8988T (cell line): ENCODE results near the gene P2RY6.

Experiments used
- DNase-seq: peaks from one replicate; pipeline ENCODE4 v3.0.0; 2011

The P2RY6 gene

DNA sequence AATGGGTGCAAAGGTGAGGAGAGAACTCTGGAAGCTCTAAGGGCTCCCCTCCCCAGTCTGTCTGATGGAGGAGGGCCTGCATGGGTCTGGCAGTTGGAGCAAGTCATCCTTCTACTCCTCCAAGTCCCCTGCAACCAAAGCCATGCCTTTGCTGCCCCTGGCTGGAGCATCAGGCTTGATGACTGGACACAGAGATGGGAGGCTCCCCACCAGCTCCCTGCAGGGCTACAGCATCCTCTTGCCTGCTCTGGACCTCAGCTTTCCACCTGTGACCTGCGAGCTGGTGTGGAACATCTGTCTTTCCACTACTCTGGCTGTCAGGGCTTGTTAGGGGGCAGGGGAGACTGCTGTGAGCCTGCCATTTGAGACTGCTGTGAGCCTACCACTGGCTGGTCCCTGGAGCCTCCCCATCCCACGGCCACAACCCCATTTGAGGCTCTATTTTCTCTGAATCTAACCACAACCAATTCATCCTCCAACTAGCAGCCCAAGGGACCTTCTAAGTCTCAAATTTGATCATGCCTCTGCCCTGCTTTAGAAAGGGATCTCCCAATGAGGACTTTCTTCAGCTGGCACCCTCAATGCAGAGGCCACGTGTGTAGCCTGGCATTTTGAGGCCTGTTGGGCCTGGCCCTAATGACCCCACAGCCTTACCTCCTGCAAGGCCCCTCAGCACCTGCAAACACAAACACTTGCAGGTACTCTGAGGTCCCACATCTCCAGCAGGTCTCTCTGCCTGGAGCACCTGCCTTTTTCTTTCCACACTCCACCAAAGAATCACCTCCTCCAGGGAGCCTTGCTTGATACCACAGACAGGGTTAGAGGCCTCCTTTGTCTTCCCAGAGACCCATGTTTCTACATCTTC, 9.9 kb downstream of the P2RY6 start:
- no peak for DNase-seq

DNA sequence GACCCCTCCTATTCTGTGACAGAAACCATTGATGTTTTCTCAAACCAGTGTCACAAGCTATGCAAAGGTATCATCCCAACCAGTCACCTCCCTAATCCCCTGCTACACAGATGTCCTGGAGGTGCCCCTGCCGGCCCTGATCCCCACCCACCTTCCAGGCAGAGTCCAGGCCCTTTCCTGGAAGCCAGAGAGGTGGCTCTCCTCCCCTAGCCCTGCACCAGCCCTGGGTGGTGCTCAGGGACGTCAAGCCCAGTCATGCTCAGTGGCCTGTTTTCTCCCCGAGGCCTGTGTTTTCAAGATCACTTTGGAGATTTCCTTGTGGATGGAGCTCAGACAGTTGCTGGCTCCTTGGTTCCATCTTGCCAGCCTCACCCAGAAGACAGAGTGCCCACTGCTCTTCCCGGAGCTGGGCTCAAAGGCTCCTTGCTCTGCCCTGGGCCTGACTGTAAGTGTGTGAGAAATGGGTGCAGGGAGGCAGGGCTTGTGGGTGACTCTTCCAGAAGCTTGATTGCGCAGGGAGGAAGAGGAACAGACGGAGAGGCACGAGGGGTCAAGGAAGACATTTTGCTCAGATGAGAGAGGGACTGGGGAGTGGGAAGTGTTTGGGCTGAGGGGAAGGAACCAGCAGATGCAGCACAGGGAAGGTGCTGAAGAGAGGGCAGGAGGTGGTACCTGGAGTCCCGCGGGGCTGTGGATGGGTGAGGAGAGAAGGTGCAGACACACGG, 11.3 kb downstream of the P2RY6 start:
- no peak for DNase-seq

DNA sequence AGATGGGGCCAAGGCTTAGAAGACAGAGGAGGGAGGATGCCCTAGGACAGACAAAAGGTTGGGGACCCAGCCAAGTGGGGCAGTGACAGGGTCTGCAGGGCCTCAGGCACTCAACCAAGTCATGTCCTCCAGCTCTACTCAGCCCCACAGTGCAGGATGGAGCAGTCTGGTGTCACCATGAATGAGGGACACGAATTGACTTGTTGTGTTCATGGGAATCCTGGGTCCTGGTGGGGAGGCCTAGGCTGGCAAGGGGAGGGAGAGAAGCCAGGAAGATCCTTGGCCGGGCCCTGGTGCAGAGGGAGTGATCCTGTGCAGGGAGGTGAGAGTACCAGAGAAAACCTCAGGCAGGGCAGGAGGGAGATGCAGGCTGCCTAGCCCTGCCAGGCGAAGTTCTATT, 12.0 kb downstream of the P2RY6 start:
- DNase-seq, result no peak

DNA sequence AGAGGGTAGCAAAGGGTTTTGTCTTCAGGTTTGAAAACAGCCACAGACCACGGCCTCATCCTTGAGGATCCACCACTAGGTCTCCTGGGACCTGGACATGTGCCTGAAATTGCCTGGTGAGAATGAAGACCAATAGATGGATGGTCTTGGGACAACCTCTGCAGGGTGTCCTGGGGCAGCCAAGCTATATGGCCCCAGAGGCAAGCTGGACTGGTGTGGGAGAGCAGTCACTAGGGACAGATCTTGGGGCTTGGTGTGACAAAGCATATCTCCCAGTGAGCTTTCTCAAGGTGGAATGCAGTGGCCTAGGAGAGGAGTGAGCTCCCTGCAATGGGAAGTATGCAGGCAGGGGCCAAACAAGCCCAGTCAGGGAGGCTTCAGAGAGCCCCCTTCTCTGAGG, 13.6 kb downstream of the P2RY6 start:
- DNase-seq, result no peak

DNA sequence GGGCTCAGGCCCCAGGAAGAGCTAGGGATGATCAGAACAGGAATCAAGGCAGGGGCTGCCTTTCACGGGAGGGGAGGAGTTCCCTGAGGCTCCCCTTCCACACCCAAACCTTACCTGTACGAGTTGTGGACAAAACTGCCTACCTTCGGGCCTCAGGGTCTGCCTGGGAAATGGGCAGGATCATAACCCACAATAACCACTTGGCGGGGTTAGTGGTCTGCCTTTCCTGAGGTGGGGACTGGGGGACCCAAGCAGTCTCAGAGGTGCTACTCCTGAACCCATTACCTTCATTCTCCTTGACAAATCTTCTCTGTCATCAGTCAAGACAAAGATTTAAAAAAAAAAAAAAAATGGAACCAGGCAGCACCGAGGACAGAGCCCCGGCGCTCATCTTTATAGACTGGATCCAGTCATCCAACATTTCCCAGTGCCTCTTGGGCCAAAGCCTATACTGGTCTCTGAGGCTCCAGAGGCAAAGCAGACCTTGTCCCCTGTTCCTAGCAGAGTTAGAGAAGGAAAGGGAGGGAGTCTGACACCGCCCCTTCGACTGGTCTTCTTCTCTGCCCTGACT, 14.2 kb downstream of the P2RY6 start:
- DNase-seq, result no peak

DNA sequence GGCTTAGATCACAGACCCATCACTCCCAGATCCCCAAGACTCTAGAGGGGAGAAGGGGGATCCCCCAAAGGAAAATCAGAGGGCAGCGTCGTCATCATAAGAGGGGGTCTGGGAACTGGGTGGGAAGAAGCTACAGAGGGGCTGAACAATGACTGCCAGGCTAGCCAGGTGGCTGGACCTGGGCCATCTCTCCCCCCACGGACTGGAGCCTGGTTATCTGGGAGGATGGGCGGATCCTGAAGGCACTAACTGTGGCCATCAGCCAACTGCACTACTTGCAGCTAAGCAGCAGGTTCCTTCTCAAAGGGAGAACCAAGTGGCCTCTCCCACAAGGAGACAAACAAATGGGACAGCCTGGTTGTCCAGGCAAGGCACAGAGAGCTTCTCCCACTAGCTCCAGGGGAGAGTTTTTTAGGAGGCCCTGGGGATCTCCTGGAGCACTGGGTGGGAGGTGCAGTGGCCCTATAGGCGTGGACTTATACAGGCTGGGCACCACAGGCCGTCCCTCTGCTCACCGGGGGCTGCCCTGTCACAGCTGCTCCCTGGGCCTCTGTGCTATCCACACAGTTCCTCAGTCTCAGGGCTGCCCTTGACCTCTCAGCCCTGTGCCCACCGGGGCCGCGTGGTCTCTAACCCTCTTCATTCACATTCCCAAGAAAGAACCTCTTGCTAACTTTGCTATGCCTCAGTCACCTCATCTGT, 15.4 kb downstream of the P2RY6 start:
- DNase-seq, result no peak

DNA sequence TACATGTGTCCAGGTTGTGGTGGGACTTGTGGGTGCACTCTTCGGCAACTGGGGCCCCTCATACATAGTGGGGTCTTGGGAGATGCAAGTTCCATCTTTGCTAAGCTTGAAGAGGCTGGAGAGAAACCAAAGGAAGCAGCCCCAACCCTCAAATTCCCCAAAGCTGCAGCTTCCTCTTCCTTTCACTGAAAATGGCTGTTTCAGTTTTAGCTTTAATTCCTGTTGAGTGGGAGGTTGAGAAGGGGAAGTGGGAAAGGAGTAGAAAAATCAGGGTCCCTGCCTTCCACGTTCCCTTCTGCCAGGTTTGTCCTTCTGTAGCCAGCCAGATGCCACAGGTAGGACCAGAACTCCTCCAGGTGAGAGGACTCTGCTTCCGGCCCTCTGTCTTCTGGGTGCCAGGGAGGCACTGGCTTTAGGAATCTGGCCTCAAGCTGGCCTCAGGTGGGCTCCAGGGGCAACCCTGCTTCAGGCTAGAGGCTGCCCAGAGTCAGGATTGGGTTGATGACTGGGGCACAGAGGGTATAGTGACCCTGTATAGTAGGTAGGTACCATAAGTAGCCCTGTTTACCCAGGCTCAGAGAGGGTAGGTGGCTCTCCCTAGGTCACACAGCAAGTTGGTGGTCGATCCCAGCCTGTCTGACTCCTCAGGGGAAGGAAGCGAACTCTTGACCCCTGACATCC, 16.2 kb downstream of the P2RY6 start:
- DNase-seq, result no peak

DNA sequence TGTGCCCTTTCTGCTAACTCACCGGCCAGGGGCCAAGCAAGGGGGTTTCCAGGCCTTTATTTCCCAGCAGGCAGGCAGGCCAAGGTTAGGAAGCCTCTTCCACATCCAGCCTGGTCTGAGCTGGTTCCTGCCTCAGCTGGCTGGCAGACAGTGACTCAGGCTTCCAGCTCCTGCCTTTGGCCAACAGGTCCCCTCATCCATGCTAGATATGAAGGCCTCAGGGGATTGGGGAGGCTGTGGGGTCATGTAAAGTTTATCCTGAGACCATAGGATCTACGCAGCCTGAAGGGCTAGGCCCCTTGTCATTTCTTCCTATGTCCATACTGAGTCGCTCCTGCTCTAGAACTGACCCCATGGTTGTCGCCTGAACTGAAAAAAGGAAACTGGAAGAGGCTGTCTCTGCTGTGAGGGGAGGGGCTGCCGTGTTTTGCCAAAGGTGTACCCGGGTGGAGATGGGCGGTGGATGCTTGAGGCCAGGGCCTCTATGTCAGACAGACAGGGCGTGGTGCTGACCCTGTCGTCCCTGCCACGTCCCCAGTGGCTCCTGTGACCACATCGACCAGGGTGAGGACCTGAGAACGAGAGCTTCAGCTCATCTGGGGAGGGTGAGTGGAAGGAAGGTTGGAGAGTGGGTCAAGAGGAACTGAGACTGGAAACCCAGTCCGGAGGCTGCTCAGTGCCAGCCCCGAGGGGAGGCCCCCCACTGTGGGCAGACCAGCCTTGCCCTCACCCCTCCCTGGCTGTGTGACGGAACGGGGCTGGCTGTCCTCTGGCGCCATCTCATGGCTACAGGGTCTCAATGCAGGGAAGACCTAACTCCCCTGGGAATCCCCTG, 17.0 kb downstream of the P2RY6 start:
- DNase-seq, result peak; percentile 91

DNA sequence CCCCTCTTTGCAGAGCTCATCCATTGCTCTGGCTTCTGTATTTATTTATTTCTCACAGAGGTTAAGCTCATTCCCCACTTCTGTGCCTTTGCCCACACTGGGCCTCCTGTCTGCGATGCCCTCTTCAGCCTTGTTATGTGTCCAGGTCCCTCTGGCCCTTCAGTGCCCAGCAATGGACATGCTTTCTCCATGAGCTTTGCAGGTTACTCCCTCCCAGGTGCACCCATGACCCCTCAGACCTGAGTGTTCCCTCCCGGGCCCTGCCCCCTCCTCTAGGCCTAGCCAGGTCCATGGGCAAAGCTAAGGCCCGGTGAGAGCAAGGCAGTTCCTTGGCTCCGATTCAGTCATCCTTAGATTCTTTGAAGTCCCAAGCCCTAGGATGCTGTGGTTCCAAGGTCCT, 18.4 kb downstream of the P2RY6 start:
- no peak for DNase-seq

DNA sequence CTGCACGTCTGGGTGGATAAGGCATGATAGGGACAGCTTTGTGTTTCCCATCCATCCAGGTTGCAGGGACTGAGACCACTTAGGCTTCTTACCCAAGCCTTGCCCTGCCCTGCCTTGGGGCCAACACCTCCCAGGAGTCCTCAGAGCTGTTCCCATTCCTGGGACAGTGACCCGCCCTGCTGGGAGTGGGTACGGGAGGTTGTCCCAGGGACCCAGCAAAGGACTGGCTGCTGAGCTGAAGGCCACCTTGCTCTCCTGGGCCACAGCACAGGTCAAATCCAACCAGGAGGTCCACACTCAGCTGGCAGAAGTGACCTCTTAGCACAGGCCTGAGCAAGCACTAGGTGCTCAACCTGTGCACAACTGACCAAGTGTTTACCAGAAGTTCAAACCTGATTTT, 19.1 kb downstream of the P2RY6 start:
- DNase-seq, result no peak

DNA sequence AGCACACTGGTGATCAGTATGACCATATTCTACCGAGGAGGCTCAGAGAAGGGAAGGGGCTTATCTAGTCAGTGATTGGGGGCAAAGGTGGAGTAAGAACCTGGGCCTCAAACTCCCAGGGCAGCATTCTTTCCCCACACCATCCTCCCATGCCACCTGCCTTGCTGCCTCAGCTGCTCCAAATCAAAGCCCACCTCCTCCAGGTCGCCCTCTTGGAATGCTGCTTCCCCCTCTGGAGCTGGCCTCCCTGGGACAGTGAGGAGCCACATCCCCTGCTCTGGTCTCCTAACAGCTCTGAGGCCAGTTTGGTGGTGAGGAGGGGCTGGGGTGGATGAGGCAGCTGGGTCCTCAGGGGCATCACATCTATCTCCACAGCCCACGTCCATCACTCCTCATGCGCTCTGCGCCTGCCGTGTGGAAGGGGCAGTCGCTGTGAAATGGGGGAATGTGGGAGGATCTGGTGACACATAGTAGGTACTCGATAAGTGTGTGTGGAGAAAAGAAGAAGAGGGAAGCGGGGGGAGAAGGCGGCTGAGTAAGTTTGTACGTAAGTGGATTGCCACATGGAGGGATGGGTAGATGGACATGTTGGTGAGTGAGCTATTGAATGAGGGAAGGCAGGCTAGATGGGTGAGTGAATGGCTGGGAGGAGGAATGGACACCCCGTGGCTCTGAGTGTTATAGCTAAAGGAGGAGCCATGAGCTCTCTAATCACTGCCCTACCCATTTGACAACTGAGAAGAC, 19.8 kb downstream of the P2RY6 start:
- no peak for DNase-seq

DNA sequence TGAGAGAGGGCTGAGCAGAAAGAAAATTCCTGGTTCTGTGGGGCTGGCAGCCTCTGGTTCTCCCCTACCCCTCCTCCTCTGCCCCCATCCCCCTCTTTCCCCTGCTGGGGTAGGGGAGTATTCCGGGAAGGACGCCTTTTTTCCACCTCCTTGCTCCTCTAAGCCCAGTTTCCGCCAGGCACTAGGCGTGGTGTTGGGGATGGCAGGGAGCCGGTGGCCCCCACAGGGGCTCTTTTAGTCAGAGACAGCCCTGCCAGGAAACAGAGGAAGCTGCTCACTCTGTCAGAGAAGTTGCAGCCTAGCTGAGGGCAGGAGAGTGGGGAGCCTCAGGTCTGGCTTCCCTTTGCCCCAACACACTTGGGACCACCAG, 20.4 kb downstream of the P2RY6 start:
- DNase-seq, result no peak

DNA sequence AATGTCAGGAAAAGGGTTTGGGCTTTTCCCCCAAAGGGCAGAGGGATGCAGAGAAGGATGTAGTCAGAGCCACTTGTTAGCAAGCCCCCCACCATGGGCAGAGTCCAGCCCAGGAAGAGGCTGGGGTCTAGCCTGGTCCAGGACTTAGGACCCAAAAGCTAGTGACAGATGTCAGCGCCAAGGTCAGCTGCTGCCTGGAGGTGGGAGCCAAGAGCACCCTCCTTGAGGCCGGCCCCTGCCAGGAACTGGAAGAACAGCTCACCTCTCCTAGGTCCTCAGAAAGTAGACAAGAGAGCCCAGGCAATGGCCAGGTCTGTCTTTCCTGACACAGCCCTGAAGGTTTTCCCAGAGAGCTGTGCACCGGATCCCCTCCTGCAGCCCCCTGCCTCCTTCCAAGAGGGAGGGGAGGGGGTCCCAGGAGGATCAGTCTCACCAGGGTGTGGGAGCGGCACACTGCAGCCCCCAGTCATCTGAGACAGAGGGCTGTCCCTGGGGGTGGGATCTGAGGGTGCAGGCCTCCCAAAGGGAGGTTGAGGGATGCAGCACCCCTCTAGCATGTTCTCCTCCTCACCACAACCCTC, 21.3 kb downstream of the P2RY6 start:
- DNase-seq, result no peak

DNA sequence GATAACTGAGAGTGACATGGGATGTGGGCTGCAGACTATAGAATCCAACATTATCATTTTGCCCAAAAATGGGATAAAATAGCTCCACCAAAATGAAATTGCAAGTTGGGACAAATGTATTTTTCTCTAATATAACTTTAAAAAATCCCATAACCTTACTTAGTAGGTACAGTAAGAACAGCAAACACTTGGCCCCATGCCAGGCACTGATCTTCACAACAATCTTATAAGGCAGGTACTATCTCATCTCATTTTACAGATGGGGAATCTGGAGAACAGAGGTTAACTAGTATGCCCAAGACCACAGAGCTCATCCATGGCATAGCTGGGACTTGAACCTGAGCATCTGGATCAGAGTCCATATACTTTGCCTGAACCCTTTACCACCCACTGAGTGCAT, 22.5 kb downstream of the P2RY6 start:
- DNase-seq, result no peak

DNA sequence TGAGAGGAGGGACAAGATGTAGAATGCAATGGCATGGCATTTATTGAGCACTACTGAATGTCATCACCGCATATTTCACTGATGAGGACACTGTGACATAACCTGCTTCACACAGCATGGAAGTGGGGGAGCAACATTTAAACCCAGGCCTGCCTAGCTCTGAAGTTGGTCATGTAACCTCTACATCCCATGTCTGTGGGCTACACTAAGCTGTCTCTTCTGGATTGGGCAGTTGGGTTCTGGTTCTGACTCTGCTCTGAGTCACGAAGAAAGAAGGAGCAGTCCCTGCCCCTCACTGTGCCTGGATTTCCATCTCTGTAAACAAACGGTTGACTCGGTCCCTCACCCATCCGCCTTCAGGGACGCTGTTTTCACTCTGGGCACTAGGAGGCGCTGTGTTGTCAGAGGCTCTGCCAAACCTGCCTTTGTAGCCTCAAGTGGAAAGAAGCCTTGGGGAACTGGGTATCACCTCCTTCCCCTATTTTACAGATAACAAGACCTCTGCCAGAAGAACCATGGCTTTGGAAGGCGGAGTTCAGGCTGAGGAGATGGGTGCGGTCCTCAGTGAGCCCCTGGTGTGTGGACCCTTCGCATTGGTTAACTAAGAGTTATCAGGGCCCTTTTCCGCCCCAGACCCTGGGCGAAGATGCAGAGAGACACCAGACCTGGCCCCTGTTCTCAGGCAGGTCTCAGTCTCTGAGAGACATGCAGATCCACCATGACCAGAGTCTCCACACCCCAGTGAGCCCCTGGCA, 23.3 kb downstream of the P2RY6 start:
- DNase-seq, result peak; percentile 74

DNA sequence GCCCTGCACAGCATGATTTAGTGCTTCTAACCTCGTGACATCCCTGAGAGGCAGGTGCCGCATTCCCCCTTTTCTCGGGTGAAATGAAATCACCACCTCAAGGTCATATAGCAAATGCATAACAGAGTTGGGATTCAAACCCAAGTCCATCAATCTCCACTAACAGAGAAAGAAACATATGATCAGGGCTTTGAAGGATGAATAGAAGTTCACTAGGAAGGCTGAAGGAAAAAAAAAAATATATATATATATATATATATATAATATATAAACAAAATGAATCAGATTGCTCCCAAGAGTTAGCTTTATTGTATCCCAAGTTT, 23.8 kb downstream of the P2RY6 start:
- DNase-seq, result no peak

DNA sequence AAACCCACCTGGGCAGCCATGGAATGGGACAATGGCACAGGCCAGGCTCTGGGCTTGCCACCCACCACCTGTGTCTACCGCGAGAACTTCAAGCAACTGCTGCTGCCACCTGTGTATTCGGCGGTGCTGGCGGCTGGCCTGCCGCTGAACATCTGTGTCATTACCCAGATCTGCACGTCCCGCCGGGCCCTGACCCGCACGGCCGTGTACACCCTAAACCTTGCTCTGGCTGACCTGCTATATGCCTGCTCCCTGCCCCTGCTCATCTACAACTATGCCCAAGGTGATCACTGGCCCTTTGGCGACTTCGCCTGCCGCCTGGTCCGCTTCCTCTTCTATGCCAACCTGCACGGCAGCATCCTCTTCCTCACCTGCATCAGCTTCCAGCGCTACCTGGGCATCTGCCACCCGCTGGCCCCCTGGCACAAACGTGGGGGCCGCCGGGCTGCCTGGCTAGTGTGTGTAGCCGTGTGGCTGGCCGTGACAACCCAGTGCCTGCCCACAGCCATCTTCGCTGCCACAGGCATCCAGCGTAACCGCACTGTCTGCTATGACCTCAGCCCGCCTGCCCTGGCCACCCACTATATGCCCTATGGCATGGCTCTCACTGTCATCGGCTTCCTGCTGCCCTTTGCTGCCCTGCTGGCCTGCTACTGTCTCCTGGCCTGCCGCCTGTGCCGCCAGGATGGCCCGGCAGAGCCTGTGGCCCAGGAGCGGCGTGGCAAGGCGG, 24.5 kb downstream of the P2RY6 start:
- DNase-seq, result no peak

DNA sequence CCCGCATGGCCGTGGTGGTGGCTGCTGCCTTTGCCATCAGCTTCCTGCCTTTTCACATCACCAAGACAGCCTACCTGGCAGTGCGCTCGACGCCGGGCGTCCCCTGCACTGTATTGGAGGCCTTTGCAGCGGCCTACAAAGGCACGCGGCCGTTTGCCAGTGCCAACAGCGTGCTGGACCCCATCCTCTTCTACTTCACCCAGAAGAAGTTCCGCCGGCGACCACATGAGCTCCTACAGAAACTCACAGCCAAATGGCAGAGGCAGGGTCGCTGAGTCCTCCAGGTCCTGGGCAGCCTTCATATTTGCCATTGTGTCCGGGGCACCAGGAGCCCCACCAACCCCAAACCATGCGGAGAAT, 25.1 kb downstream of the P2RY6 start:
- no peak for DNase-seq

DNA sequence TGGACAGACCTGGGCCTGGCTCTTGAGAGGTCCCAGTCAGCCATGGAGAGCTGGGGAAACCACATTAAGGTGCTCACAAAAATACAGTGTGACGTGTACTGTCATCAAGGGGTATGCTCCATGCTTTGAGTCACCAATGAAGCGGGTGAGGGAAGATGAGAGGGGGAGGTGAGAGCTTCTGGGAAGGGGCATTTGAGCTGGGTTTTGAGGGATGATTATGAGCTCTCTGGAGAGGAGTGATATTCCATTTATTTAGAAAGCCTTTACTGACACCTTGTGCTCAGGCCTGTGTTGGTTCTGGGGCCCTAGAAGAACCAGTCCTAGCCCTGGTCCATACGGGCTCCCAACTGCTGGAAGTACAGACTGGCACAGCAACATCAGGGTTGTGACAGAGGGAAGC, 25.6 kb downstream of the P2RY6 start:
- no peak for DNase-seq

DNA sequence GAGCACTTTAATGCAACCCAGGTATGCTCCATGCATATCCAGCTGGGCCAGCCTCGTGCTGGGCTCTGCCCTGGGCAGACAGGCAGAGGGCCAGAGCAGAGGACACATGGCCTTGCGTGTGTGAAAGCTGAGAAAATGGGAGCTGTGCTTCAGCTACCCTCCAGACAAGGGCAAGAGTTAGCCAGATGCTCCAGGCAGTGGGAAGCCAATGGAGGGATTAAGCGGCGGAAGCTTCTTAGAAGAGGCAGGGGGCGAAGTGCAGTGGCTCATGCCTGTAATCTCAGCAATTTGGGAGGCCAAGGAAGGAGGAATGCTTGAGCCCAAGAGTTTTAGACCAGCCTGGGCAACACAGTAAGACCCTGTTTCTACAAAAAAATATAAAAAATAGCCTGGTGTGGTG, 26.1 kb downstream of the P2RY6 start:
- DNase-seq, result no peak
